Uterus (tissue), 4 donors: Measurements from ENCODE around the gene PPP3R2. TPM values are rescaled to one million over a fixed set of nuclear protein-coding genes. Genes with fewer than 3 reads are reported as not detected.
"Not testable (repeated sequence)": the region's sequence is repeated elsewhere in the genome, so short reads cannot be mapped to it uniquely, and the experiment has no call there.

Source experiments
- DNase-seq, 2 donors: peaks; one replicate each; pipeline ENCODE4 v3.0.0-alpha.2; 2019 to 2020
- H3K27ac ChIP-seq, 2 donors: fragments of 200-600 bp; sonication (generic); 1 replicate in 1 of 2; 2 replicates in 1 of 2; pipeline ENCODE4 v1.5.1; 2016 to 2018
- H3K27me3 ChIP-seq, 2 donors: fragments of 200-600 bp; sonication (generic); one replicate each; pipeline ENCODE4 v1.5.1; 2018 to 2019; ENCODE audit warnings: control low read depth in 1 of 2
- H3K36me3 ChIP-seq, 2 donors: fragments of 200-600 bp; sonication (generic); one replicate each; pipeline ENCODE4 v1.5.1; 2019; ENCODE audit warnings: control low read depth in 1 of 2
- H3K4me1 ChIP-seq, 2 donors: fragments of 200-600 bp; sonication (generic); one replicate each; pipeline ENCODE4 v1.5.1; 2018 to 2019; ENCODE audit warnings: control low read depth in 1 of 2
- H3K4me3 ChIP-seq, 2 donors: fragments of 200-600 bp; sonication (generic); 1 replicate in 1 of 2; 2 replicates in 1 of 2; pipeline ENCODE4 v1.5.1; 2018 to 2019; ENCODE audit warnings: mild to moderate bottlenecking in 1 of 2
- H3K9me3 ChIP-seq, 2 donors: fragments of 200-600 bp; sonication (generic); one replicate each; pipeline ENCODE4 v1.5.1; 2019; ENCODE audit warnings: control low read depth in 1 of 2
- CTCF ChIP-seq, 4 experiments: fragments of 200-600 bp in 2 of 4; fragments of 450-650 bp in 2 of 4; sonication (generic) in 2 of 4; IDR thresholded peaks; one replicate each; pipeline ENCODE4 v1.5.1; 2016 to 2019; ENCODE audit warnings: antibody characterized with exemption in 4 of 4, mild to moderate bottlenecking in 2 of 4, moderate library complexity in 1 of 4
- POLR2A ChIP-seq, 2 donors: fragments of 450-650 bp; IDR thresholded peaks; one replicate each; pipeline ENCODE4 v1.6.1; 2016; ENCODE audit warnings: antibody characterized with exemption in 2 of 2, mild to moderate bottlenecking in 1 of 2, moderate library complexity in 1 of 2
- intact Hi-C: fragments of 100-400 bp; cut with DNase I; formaldehyde crosslinking; loops from one replicate; pipeline ENCODE4 v1.15.1; 2023; ENCODE audit warnings: low total_unique reads
- total RNA-seq, 4 donors: library from RNA; depleted of rRNA in 3 of 4; stranded (reverse); fragments of >200 nt in 3 of 4; gene quantifications; one replicate each; pipeline versions ENCODE4 v1.1.0 to v1.2.4, GENCODE V29; 2014 to 2023
- donor health status: DM: yes; HTN: yes; CAD: no.

Gene PPP3R2
- total RNA-seq, 4 donors from 2014 or later = 0.07 TPM; not detected in 3

- no peaks in the 10 kb centered on the region for H3K9me3 ChIP-seq
- no peak overlapping the region for H3K27ac ChIP-seq
- H3K4me1 ChIP-seq = no peaks in the 10 kb centered on the region
- no peaks in the 10 kb centered on the region for H3K36me3 ChIP-seq
- TF ChIP-seq CTCF (IDR thresholded peaks at IDR 0.05) (no peak), POLR2A (IDR thresholded peaks at IDR 0.05) (no peak)
- H3K27me3 ChIP-seq = no peaks in the 10 kb centered on the region
- intact Hi-C loops = no loop called here
- no peak for DNase-seq
- H3K4me3 ChIP-seq = no peak overlapping the region
These were observed 30.5 kb downstream of the PPP3R2 start for GRCh38 chr9:101564252-101564651.

- intact Hi-C loops = no loop called here
- Histone ChIP-seq H3K4me1 (no peaks in the 10 kb centered on the region), H3K27ac (no peak overlapping the region)
These were observed 31.8 kb downstream of the PPP3R2 start for GRCh38 chr9:101562966-101563365.

GRCh38 chr9:101561740-101562139 is 33.0 kb downstream of the PPP3R2 start:
- Histone ChIP-seq H3K9me3 (no peaks in the 10 kb centered on the region), H3K36me3 (no peaks in the 10 kb centered on the region), H3K4me1 (no peaks in the 10 kb centered on the region), H3K27me3 (no peaks in the 10 kb centered on the region), H3K27ac (no peak overlapping the region), H3K4me3 (no peak overlapping the region)
- no peak for DNase-seq
- TF ChIP-seq CTCF (IDR thresholded peaks at IDR 0.05) (no peak), POLR2A (IDR thresholded peaks at IDR 0.05) (no peak)
- intact Hi-C loops = no loop called here

More at GRCh38 chr9:101562966-101563365, 31.8 kb downstream of the PPP3R2 start:
- Histone ChIP-seq H3K36me3 (no peaks in the 10 kb centered on the region), H3K9me3 (no peaks in the 10 kb centered on the region), H3K4me3 (no peak overlapping the region), H3K27me3 (no peaks in the 10 kb centered on the region)
- DNase-seq = no peak
- no peak for TF ChIP-seq CTCF (IDR thresholded peaks at IDR 0.05)

GRCh38 chr9:101549472-101550098 is 45.2 kb downstream of the PPP3R2 start:
- intact Hi-C loops, H3K27ac ChIP-seq, H3K4me3 ChIP-seq, H3K9me3 ChIP-seq, H3K36me3 ChIP-seq, H3K27me3 ChIP-seq, H3K4me1 ChIP-seq, DNase-seq: not testable (repeated sequence)

GRCh38 chr9:101543098-101543735 is 51.6 kb downstream of the PPP3R2 start:
- intact Hi-C loops = no loop called here
- peaks cover 0 to 3% of the 10 kb centered on the region in 2 donors for H3K36me3 ChIP-seq
- no peak for TF ChIP-seq CTCF (IDR thresholded peaks at IDR 0.05)
- no peak for TF ChIP-seq POLR2A (IDR thresholded peaks at IDR 0.05)

More at GRCh38 chr9:101543098-101543735, 51.6 kb downstream of the PPP3R2 start:
- Histone ChIP-seq H3K27ac (no peak overlapping the region), H3K4me1 (no peaks in the 10 kb centered on the region), H3K27me3 (no peaks in the 10 kb centered on the region), H3K9me3 (no peaks in the 10 kb centered on the region), H3K4me3 (no peak overlapping the region)
- no peak for DNase-seq

Other genes with a start within 250 kb of the PPP3R2 start
- not detected for gene BAAT, start 210.0 kb downstream of the PPP3R2 start, total RNA-seq
- gene MRPL50, start 196.4 kb downstream of the PPP3R2 start, total RNA-seq = 10 to 100 TPM; 11.5 to 44.8 (median 23.2) TPM
- gene ZNF189, start 196.1 kb downstream of the PPP3R2 start, total RNA-seq = 10 to 100 TPM; 18.8 to 61.9 (median 34.0) TPM
- gene ALDOB, start 159.2 kb downstream of the PPP3R2 start, total RNA-seq = under 1 TPM in 1 of 4 donors, not detected in 3; 0.95 TPM
- 10 to 100 TPM; 27.1 to 48.3 (median 35.6) TPM for gene RNF20, start 61.1 kb downstream of the PPP3R2 start, total RNA-seq
- 1 to 10 TPM in 1 of 4 donors, not detected in 3; 5.9 TPM for gene GRIN3A, start 143.7 kb upstream of the PPP3R2 start, total RNA-seq